ENCODE measurements around the gene CPVL.

CPVL gene

DNA sequence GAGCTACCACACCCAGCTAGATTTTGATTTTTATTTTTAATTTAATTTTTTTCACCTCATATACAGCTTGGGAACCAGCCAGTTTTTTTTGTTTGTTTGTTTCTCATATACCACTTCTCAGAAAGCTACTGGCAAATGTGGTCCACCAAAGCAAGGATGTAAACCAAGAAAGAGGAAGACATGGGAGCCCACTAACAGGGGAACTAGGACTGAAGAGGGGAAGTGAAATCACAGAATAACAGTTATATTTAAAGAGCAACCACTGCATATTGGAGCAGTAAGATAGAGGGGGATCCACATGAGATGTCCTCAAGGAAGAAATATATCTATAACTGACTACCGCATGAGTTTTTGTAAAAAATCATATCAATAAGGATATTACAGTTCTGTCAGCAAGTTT, 10.5 kb downstream of the CPVL start (continued):
- no peak for TF ChIP-seq ZNF311 (tag by site-specific recombination; IDR thresholded peaks at IDR 0.05; ENCODE audit: borderline replicate concordance)
- TF ChIP-seq RBAK (tag by site-specific recombination; IDR thresholded peaks at IDR 0.05) = no peak

DNA sequence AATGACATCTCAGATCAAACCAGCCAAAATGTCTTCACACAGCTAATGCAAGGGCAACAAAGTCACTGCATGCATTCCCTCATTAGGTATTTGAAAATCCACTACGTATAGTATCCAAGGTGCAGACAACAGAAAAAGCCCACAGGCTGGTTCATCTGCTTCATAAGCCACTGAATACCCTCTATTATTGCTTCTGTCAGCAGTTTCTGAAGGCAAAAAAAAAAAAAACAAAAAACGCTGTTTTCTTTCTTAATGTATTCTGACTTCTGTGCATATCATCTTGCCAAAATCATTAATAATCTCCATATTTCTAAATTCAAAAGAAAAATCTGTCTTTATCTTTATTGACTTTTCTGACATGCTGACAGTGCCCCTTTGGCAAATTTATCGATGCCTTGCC, 13.4 kb downstream of the CPVL start:
- POLR2A ChIA-PET = no interaction called here
- CTCF ChIA-PET = interaction anchor here (1.0 to 1.1 kb wide), 2 partner anchors 12 to 57 kb away, joined by 3 read pairs; no protein-coding TSS in a partner anchor
- TF ChIP-seq, protein P1, sequence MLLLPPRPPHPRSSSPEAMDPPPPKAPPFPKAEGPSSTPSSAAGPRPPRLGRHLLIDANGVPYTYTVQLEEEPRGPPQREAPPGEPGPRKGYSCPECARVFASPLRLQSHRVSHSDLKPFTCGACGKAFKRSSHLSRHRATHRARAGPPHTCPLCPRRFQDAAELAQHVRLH (tag by site-specific recombination; IDR thresholded peaks at IDR 0.05) = no peak
- TF ChIP-seq ZBTB17 (tag by site-specific recombination; IDR thresholded peaks at IDR 0.05) = no peak
- no peak for TF ChIP-seq ZNF624 (tag by site-specific recombination; IDR thresholded peaks at IDR 0.05)
- no peak for TF ChIP-seq ZNF248 (tag by site-specific recombination; IDR thresholded peaks at IDR 0.05)
- TF ChIP-seq PRDM1 (tag by site-specific recombination; IDR thresholded peaks at IDR 0.05) = no peak

GRCh38 chr7:29131678-29132077, 14.7 kb downstream of the CPVL start:
- ChIA-PET CTCF (interaction anchor here (0.9 to 1.0 kb wide), 3 partner anchors 18 to 275 kb away, joined by 3 to 4 read pairs (median 3); no protein-coding TSS in a partner anchor), POLR2A (no interaction called here)
- H3K4me1 ChIP-seq (ENCODE audit: control insufficient read depth, insufficient read depth, low read length) = 0 out of 2 replicates have a peak, but pooled peaks cover 2% of the 10 kb centered on the region

More for the DNA sequence above, 13.4 kb downstream of the CPVL start:
- no peaks in the 10 kb centered on the region for H3K9me3 ChIP-seq (ENCODE audit: control insufficient read depth, insufficient read depth, low read depth, low read length)
- 0 out of 2 replicates have a peak, but pooled peaks cover 2% of the 10 kb centered on the region for H3K4me1 ChIP-seq (ENCODE audit: control insufficient read depth, insufficient read depth, low read length)
- no peaks in the 10 kb centered on the region for H3K36me3 ChIP-seq (ENCODE audit: control insufficient read depth in 2 of 2, insufficient read depth in 1 of 2, low read length in 2 of 2)
- H3K4me3 ChIP-seq (ENCODE audit: low read depth, low read length) = no peak overlapping the region
- H3K27ac ChIP-seq (ENCODE audit: extremely low read depth, low read depth, low read length) = no peak overlapping the region

GRCh38 chr7:29130096-29130495, 16.2 kb downstream of the CPVL start:
- Histone ChIP-seq H3K27ac (ENCODE audit: extremely low read depth, low read depth, low read length) (no peak overlapping the region), H3K4me1 (ENCODE audit: control insufficient read depth, insufficient read depth, low read length) (0 out of 2 replicates have a peak, but pooled peaks cover 2% of the 10 kb centered on the region), H3K4me3 (ENCODE audit: low read depth, low read length) (no peak overlapping the region), H3K36me3 (ENCODE audit: control insufficient read depth in 2 of 2, insufficient read depth in 1 of 2, low read length in 2 of 2) (no peaks in the 10 kb centered on the region), H3K9me3 (ENCODE audit: control insufficient read depth, insufficient read depth, low read depth, low read length) (no peaks in the 10 kb centered on the region)
- ChIA-PET POLR2A (no interaction called here), CTCF (interaction anchor here (1.0 to 1.1 kb wide), 2 partner anchors 174 to 203 kb away, joined by 4 read pairs; no protein-coding TSS in a partner anchor)
- TF ChIP-seq ZNF558 (tag by site-specific recombination; IDR thresholded peaks at IDR 0.05) (no peak), ZNF350 (tag by site-specific recombination; IDR thresholded peaks at IDR 0.05) (no peak), ZNF266 (tag by site-specific recombination; IDR thresholded peaks at IDR 0.05; ENCODE audit: low read depth) (no peak), ZFP37 (tag by site-specific recombination; IDR thresholded peaks at IDR 0.05) (no peak), ZNF157 (tag by site-specific recombination; IDR thresholded peaks at IDR 0.05) (no peak), ZNF664 (tag by site-specific recombination; IDR thresholded peaks at IDR 0.05) (no peak), ZNF221 (tag by site-specific recombination; IDR thresholded peaks at IDR 0.05; ENCODE audit: borderline replicate concordance) (no peak), REPIN1 (tag by site-specific recombination; IDR thresholded peaks at IDR 0.05; ENCODE audit: low read depth) (no peak), ZNF501 (tag by site-specific recombination; IDR thresholded peaks at IDR 0.05) (no peak), PRDM6 (tag by site-specific recombination; IDR thresholded peaks at IDR 0.05) (no peak), ZSCAN16 (tag by site-specific recombination; IDR thresholded peaks at IDR 0.05) (no peak), ZBTB26 (tag by site-specific recombination; optimal IDR thresholded peaks at IDR 0.05) (no peak), ZNF473 (tag by site-specific recombination; IDR thresholded peaks at IDR 0.05) (no peak), ZNF311 (tag by site-specific recombination; IDR thresholded peaks at IDR 0.05; ENCODE audit: borderline replicate concordance) (no peak), ZNF19 (tag by site-specific recombination; IDR thresholded peaks at IDR 0.05; ENCODE audit: low read depth) (no peak), ZBTB8A (tag by site-specific recombination; IDR thresholded peaks at IDR 0.05) (no peak), BCL11A (tag by site-specific recombination; IDR thresholded peaks at IDR 0.05; ENCODE audit: low read depth) (no peak)

More at GRCh38 chr7:29131678-29132077, 14.7 kb downstream of the CPVL start:
- Histone ChIP-seq H3K4me3 (ENCODE audit: low read depth, low read length) (no peak overlapping the region), H3K9me3 (ENCODE audit: control insufficient read depth, insufficient read depth, low read depth, low read length) (no peaks in the 10 kb centered on the region), H3K27ac (ENCODE audit: extremely low read depth, low read depth, low read length) (no peak overlapping the region), H3K36me3 (ENCODE audit: control insufficient read depth in 2 of 2, insufficient read depth in 1 of 2, low read length in 2 of 2) (no peaks in the 10 kb centered on the region)
- no peak for TF ChIP-seq SETDB1 (IDR thresholded peaks at IDR 0.05; ENCODE audit: insufficient read length, low read length)

Data from HEK293 (cell line).